ENCODE results near the gene ZNF384. TPM values are rescaled to one million over a fixed set of nuclear protein-coding genes. Genes with fewer than 3 reads are reported as not detected.
A peak's percentile ranks its signal among the peaks of the same experiment; 100 is the strongest.

ZNF384 gene
- total and polyA plus RNA-seq, 2 experiments from 2014 or later: 20.5 to 35.9 TPM

GRCh38 chr12:6626654-6627283 is 62.4 kb downstream of the ZNF384 start:
- Histone ChIP-seq H4K20me1 (replicated peaks; ENCODE audit: insufficient read depth) (no peaks in the 10 kb centered on the region), H3K9me2 (ENCODE audit: insufficient read depth) (no peaks in the 10 kb centered on the region), H3K27ac (ENCODE audit: low read depth) (no peak overlapping the region), H3K4me3 (no peak overlapping the region), H3K4me1 (ENCODE audit: insufficient read depth) (no peaks in the 10 kb centered on the region), H3K27me3 (ENCODE audit: insufficient read depth) (0 out of 2 replicates have a peak, but pooled peaks cover under 1% of the 10 kb centered on the region), H3K79me2 (replicated peaks; ENCODE audit: insufficient read depth) (no peaks in the 10 kb centered on the region), H2AFZ (no peak overlapping the region), H3K36me3 (ENCODE audit: insufficient read depth) (no peaks in the 10 kb centered on the region), H3F3A (replicated peaks; ENCODE audit: low read depth) (0 out of 2 replicates have a peak, but pooled peaks cover under 1% of the 10 kb centered on the region), H3K4me2 (no peak overlapping the region)
- H3K27ac Mint-ChIP-seq: no peak overlapping the region
- no peak overlapping the region for H3K4me3 Mint-ChIP-seq
- H3K9me3 Mint-ChIP-seq: no peaks in the 10 kb centered on the region
- ATAC-seq: no peak
- no peaks in the 10 kb centered on the region for H3K36me3 Mint-ChIP-seq (ENCODE audit: low read depth)
- no peak for TF ChIP-seq STAT1 (IDR thresholded peaks at IDR 0.05; ENCODE audit: unreplicated experiment)
- no peak for TF ChIP-seq EZH2phosphoT487 (IDR thresholded peaks at IDR 0.05; ENCODE audit: unreplicated experiment)
- no peak for TF ChIP-seq ZNF114 (CRISPR knock-in tag; IDR thresholded peaks at IDR 0.05)
- DNase-seq (ENCODE audit: low spot score): no peak
- H3K4me1 Mint-ChIP-seq: peaks cover 6% of the 10 kb centered on the region
- peaks cover 5% of the 10 kb centered on the region for H3K27me3 Mint-ChIP-seq (ENCODE audit: insufficient read depth, low read depth, poor library complexity)

DNA sequence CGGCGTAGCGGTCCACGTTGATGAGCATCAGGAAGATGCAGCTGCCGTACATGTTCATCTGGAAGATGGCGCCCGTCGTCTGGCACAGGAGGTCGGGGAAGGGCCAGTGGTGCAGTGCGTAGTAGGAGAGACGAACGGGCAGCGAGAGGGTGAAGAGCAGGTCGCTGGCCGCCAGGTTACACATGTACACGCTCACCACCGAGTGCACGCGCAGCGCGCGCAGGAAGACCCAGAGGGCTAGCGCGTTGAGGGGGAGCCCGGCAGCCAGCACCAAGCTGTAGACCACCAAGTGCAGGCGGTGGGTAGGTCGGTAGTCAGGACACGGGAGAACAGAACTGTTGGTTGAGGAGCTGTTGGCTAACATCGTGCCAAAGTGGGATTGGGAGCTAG is 68.3 kb downstream of the ZNF384 start:
- no peaks in the 10 kb centered on the region for H3K79me2 ChIP-seq (replicated peaks; ENCODE audit: insufficient read depth)
- Mint-ChIP-seq H3K36me3 (ENCODE audit: low read depth) (no peaks in the 10 kb centered on the region; the same call in 2 of the 3 replicates), H3K27me3 (ENCODE audit: insufficient read depth, low read depth, poor library complexity) (peaks cover 27% of the 10 kb centered on the region), H3K4me1 (peaks cover 9% of the 10 kb centered on the region), H3K9me3 (peaks cover 3% of the 10 kb centered on the region; the same call in 1 of the 3 replicates), H3K4me3 (no peak overlapping the region; the same call in 2 of the 3 replicates), H3K27ac (no peak overlapping the region)
- H3K27ac ChIP-seq (ENCODE audit: low read depth): no peak overlapping the region
- ATAC-seq (no peak), DNase-seq (ENCODE audit: low spot score) (no peak)
- peaks cover 33% of the 10 kb centered on the region for H3K27me3 ChIP-seq (ENCODE audit: insufficient read depth)
- H4K20me1 ChIP-seq (replicated peaks; ENCODE audit: insufficient read depth): no peaks in the 10 kb centered on the region
- H2AFZ ChIP-seq: peak overlapping the region; percentile 100
- peaks cover 4% of the 10 kb centered on the region; the same call in 1 of the 2 replicates for H3K4me1 ChIP-seq (ENCODE audit: insufficient read depth)
- H3F3A ChIP-seq (replicated peaks; ENCODE audit: low read depth): peaks cover 10% of the 10 kb centered on the region; the same call in 1 of the 2 replicates
- H3K9me2 ChIP-seq (ENCODE audit: insufficient read depth): peaks cover 4% of the 10 kb centered on the region; the same call in 1 of the 2 replicates
- H3K4me2 ChIP-seq: peak overlapping the region; percentile 65
- no peaks in the 10 kb centered on the region for H3K36me3 ChIP-seq (ENCODE audit: insufficient read depth)
- peak overlapping the region; percentile 55 for H3K4me3 ChIP-seq
- no peak for TF ChIP-seq EZH2 (IDR thresholded peaks at IDR 0.05; ENCODE audit: low read depth, unreplicated experiment)
- TF ChIP-seq, protein P1, sequence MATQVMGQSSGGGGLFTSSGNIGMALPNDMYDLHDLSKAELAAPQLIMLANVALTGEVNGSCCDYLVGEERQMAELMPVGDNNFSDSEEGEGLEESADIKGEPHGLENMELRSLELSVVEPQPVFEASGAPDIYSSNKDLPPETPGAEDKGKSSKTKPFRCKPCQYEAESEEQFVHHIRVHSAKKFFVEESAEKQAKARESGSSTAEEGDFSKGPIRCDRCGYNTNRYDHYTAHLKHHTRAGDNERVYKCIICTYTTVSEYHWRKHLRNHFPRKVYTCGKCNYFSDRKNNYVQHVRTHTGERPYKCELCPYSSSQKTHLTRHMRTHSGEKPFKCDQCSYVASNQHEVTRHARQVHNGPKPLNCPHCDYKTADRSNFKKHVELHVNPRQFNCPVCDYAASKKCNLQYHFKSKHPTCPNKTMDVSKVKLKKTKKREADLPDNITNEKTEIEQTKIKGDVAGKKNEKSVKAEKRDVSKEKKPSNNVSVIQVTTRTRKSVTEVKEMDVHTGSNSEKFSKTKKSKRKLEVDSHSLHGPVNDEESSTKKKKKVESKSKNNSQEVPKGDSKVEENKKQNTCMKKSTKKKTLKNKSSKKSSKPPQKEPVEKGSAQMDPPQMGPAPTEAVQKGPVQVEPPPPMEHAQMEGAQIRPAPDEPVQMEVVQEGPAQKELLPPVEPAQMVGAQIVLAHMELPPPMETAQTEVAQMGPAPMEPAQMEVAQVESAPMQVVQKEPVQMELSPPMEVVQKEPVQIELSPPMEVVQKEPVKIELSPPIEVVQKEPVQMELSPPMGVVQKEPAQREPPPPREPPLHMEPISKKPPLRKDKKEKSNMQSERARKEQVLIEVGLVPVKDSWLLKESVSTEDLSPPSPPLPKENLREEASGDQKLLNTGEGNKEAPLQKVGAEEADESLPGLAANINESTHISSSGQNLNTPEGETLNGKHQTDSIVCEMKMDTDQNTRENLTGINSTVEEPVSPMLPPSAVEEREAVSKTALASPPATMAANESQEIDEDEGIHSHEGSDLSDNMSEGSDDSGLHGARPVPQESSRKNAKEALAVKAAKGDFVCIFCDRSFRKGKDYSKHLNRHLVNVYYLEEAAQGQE (IDR thresholded peaks at IDR 0.05; ENCODE audit: unreplicated experiment): no peak
- TF ChIP-seq EZH2phosphoT487 (IDR thresholded peaks at IDR 0.05; ENCODE audit: unreplicated experiment): no peak
- no peak for TF ChIP-seq ZNF462 (CRISPR knock-in tag; IDR thresholded peaks at IDR 0.05)
- no peak for TF ChIP-seq POLR2AphosphoS5 (IDR thresholded peaks at IDR 0.05; ENCODE audit: low read depth)
- TF ChIP-seq JUNB (IDR thresholded peaks at IDR 0.05; ENCODE audit: unreplicated experiment): no peak
- no peak for TF ChIP-seq ZNF114 (CRISPR knock-in tag; IDR thresholded peaks at IDR 0.05)
- TF ChIP-seq STAT1 (IDR thresholded peaks at IDR 0.05; ENCODE audit: unreplicated experiment): no peak
- no peak for TF ChIP-seq CREB1 (CRISPR knock-in tag; IDR thresholded peaks at IDR 0.05; ENCODE audit: low read depth)
- TF ChIP-seq NANOG (IDR thresholded peaks at IDR 0.05; ENCODE audit: borderline replicate concordance): no peak

Data from GM23338 (cell line).